Activated T-cell treated with anti-CD3 and anti-CD28 coated beads for 1 hour (primary cell): ENCODE measurements around the gene XKR8.
A peak's percentile ranks its signal among the peaks of the same experiment; 100 is the strongest.
"Not testable (repeated sequence)": the region's sequence is repeated elsewhere in the genome, so short reads cannot be mapped to it uniquely, and the experiment has no call there.

Experiments used
- DNase-seq: peaks from one replicate; pipeline ENCODE4 v3.0.0-alpha.2; 2020; ENCODE audit warnings: low read depth

XKR8 gene

GRCh38 chr1:27990920-27991537, 31.3 kb downstream of the XKR8 start:
- no peak for DNase-seq

DNA sequence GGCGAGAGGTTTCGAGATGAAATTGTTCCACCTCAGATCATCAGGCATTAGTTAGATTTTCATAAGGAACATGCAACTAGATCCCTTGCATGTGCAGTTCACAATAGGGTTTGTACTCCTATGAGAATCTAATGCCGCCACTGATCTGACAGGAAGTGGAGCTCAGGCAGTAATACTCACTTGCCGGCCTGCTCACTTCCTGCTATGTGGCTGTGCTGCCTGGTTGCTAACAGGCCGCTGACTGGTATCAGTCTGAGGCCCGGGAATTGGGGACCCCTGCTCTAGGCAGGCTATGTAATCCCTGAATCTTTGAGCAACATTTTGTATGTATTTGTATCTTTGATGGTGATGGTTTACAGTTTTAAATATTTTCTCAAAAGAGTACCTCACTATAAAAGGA, 32.5 kb downstream of the XKR8 start:
- DNase-seq = peak; percentile 45

DNA sequence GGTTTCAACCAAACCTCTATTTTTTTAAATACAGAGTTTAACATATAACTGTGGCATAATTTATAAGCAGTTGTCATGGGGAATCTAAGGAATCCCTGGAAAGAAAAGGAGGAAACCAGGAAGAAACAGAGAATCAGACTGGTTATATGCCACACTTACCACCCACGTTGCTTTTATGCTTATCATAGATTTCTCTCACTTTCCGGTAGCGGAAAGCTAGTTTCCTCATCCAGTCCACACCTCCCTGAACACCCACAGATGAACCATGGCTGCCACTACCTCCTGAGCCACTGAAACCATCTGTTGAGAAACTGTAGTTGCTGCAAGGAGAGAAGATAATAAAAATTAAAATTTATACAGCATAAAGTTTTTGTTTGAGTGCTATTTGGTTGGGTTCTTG, 33.5 kb downstream of the XKR8 start:
- no peak for DNase-seq

GRCh38 chr1:27994060-27994459, 34.3 kb downstream of the XKR8 start:
- DNase-seq = no peak

DNA sequence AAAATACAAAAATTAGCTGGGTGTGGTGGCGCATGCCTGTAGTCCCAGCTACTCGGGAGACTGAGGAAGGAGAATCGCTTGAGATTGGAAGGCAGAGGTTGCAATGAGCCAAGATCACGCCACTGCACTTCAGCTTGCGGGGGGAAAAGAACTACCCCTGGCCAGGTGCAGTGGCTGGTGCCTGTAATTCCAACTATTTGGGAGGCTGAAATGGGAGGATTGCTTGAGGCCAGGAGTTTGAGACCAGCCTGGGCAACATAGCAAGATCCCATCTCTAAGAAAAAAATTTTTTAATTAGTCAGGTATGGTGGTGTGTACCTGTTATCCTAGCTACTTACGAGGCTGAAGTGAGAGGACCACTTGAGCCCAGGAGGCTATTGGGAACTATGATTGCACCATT, 34.8 kb downstream of the XKR8 start:
- not testable (repeated sequence) for DNase-seq

GRCh38 chr1:27999055-27999454, 39.3 kb downstream of the XKR8 start:
- DNase-seq = no peak

- no peak for DNase-seq
Observed at GRCh38 chr1:28002600-28002999, 42.8 kb downstream of the XKR8 start.

- not testable (repeated sequence) for DNase-seq
Observed at GRCh38 chr1:28003117-28003516, 43.3 kb downstream of the XKR8 start.

DNA sequence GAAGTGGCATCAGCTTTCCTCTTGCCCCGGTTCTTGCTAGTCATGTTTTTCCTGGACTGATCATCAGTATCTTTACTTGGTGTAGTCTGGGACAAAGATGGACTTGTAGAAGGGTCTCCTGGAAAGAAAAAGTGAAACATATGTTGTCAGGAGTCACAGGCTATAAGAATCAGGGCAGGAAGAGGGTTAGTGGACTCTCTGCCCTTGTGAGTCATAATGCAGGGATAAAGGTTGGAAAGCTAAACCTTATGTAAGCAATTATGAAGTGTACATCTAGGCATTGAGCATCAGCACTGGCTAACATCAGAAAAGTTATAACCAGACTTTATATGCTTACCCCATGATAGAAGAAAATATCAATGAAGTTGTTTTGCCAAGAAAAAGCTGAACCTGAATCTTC, 51.2 kb downstream of the XKR8 start:
- DNase-seq = no peak
